AG04449 (cell line): ENCODE results near the gene MADD.

ENCODE experiments used
- CTCF ChIA-PET: fragments of 350-600 bp; formaldehyde crosslinking; extraction: SDS; loops from one replicate; lab custom pipeline; 2021; ENCODE audit warnings: antibody characterized with exemption; lab: Yijun Ruan, JAX
- POLR2A ChIA-PET: fragments of 400-600, 350-600 bp; formaldehyde crosslinking; extraction: SDS; loops from one replicate; lab custom pipeline; 2020; ENCODE audit warnings: antibody characterized with exemption, inconsistent platforms; lab: Yijun Ruan, JAX
- DNase-seq: peaks from one replicate; pipeline ENCODE4 v3.0.0-alpha.2; 2010; ENCODE audit warnings: low read depth, low spot score
- H3K4me3 ChIP-seq: 2 replicates; pipeline ENCODE4 v1.5.1; 2011; ENCODE audit warnings: low read depth, mild to moderate bottlenecking, control low read depth, low read length
- TF ChIP-seq, protein P1 (sequence below): IDR thresholded peaks from one replicate; pipeline ENCODE4 v1.5.1; 2011; ENCODE audit warnings: mild to moderate bottlenecking, moderate library complexity, low read length, control low read depth, inconsistent platforms; ENCODE audit not compliant: insufficient read depth; ENCODE audit errors: missing control alignments

Gene MADD

DNA sequence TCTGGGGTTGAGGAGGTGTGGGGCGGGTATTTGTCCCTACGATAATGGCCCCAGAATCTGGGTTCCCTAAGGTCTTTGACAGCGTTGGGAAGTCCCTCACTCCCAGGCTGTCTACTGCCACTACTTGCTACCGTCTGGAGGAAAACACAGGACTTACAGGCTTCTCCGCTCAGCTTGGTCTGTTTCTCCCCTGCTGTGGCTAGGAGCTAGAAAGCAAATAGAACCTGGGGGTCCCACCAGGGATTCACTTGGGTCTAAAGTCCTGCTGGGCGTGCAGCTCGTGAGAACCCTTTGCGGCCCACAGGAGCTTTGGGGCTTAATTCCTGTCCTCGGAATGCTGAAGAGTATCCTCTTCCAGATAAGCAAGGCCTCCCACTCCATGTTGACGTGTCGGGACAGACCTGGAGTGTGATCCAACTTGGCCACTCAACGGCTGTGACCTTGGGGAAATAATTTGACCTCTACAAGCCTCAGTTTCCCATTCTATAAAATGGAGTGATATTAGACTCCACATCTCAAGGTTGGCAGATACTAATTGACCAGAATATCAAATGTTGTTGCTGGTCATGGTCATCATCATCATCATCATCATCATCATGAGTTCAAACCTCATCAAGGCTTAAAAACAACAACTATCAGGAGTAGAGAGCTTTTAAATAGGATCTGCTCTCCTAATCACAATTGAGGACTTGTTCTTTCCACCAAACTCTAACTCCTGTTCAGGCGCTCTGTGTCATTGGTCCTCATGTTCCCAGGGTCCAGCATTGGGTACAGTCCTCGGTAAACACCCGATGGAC, 84.2 kb downstream of the MADD start:
- POLR2A ChIA-PET: no interaction called here
- no peak overlapping the region for H3K4me3 ChIP-seq
- CTCF ChIA-PET: interaction anchor here (0.6 to 7.2 kb wide), 35 partner anchors 8 to 467 kb away, joined by 3 to 99 read pairs (median 7); partner anchors contain the start of genes ARFGAP2, DDB2 and NR1H3
- DNase-seq: no peak
- TF ChIP-seq, protein P1, sequence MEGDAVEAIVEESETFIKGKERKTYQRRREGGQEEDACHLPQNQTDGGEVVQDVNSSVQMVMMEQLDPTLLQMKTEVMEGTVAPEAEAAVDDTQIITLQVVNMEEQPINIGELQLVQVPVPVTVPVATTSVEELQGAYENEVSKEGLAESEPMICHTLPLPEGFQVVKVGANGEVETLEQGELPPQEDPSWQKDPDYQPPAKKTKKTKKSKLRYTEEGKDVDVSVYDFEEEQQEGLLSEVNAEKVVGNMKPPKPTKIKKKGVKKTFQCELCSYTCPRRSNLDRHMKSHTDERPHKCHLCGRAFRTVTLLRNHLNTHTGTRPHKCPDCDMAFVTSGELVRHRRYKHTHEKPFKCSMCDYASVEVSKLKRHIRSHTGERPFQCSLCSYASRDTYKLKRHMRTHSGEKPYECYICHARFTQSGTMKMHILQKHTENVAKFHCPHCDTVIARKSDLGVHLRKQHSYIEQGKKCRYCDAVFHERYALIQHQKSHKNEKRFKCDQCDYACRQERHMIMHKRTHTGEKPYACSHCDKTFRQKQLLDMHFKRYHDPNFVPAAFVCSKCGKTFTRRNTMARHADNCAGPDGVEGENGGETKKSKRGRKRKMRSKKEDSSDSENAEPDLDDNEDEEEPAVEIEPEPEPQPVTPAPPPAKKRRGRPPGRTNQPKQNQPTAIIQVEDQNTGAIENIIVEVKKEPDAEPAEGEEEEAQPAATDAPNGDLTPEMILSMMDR: no peak

DNA sequence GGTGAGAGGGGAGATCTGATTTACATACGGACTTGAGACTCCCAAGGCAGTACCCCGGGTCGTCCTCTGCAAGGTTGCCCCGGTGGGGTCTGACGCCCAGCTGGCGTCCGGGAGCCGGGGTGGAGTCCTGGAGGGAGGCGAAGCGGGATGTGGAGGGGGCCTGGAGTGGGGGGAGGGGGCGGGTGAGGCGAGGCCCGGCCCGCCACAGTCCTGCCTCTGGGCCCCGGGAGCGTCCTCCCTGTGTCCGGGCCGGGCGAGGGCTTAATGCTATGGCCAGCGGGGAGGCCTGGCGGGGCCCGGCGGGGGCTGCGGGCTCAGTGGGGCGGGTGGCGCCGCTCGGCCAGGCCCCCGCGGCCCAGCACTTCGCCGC, 85.0 kb downstream of the MADD start:
- ChIA-PET CTCF (interaction anchor here (0.6 to 7.2 kb wide), 54 partner anchors 9 to 469 kb away, joined by 3 to 99 read pairs (median 5); partner anchors contain the start of genes ACP2, ARFGAP2, DDB2 and NR1H3), POLR2A (no interaction called here)
- TF ChIP-seq, protein P1: no peak
- H3K4me3 ChIP-seq: peak overlapping the region; percentile 36
- DNase-seq: no peak

DNA sequence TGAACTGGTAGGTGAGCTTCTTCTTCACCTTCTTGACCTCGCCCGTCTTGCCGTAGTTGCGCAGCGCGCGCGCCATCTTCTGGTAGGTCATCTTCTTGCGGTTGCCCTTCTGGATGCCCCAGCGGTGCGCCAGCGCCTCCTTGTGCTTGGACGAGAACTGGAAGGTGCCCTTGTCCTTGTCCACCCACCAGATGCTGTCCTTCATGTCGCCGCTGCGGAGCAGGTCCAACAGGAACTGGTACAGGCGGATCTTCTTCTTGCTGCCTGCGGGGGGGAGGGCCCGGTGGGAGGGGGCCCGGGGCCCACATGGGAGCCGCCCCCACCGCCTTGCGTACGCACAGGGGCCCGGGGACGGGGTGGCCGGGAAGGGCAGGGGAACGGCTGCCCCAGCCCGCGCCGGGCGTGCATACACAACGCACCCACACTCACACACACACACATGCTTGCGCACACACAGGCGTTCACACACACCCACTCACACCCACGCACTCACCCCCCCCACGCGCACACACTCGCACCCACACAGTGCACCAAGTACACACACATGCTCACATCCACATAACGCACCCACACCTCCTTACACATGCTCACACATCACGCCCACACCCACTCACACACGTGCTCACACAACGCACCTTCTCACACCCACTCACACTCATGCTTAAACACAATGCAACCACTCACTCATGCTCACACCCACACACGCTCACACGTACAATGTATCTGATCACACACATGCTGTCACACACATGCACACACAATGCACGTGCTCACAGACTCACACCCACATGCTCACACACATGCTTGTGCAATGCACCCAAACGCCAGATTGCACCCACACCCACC, 85.6 kb downstream of the MADD start:
- CTCF ChIA-PET: interaction anchor here (0.6 to 7.2 kb wide), 53 partner anchors 9 to 470 kb away, joined by 3 to 99 read pairs (median 5); partner anchors contain the start of genes ACP2, ARFGAP2, DDB2 and NR1H3
- TF ChIP-seq, protein P1: peak; percentile 100
- POLR2A ChIA-PET: no interaction called here
- peak overlapping the region; percentile 36 for H3K4me3 ChIP-seq
- peak; percentile 59 for DNase-seq

DNA sequence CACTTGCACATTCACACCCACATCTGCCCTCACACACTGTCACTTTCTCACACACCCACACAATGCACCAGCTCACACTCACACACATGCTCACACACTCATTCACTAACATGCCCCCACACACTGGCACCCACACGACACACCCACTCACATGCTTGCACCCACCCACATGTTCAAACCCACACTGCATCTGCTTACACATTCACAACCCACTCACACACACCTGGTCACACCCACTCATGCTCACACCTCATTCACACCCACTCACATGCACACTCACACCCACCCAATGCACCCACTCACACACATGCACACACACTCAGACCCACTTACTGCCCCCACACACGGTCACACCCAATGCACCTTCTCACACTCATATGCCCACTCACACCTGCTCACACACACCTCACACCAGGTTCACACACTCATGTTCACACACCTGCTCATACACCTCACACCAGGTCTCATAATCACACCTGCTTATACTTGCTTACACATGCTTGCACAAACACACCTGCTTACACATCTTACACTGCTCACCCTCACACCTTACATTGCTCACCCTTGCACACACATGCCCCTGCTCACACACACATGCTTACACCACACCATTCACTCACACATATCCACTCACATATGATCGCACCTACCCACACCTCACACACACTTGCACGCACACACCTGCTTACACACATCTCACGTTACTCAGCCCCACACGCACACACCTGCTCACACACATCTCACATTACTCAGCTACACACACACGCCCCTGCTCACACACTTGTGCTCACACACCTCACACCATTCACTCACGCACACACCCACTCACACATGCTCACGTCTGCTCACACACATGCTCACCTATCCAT, 86.4 kb downstream of the MADD start:
- TF ChIP-seq, protein P1: no peak
- DNase-seq: no peak
- CTCF ChIA-PET: interaction anchor here (0.9 to 5.1 kb wide), 6 partner anchors 14 to 193 kb away, joined by 3 to 30 read pairs (median 10); partner anchors contain the start of gene ACP2
- H3K4me3 ChIP-seq: no peak overlapping the region
- POLR2A ChIA-PET: no interaction called here

DNA sequence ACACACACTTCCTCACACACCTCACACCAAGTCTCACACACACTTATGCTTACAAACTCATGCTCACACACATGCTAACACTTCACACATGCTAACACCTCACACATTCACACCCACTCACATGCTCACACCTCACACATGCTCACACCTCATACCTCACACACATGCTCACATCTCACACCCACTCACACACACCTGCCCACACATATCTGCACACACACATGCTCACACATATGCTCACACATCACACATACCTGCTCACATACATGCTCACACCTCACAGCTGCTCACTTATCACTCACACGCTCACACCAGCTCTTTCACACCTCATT, 87.0 kb downstream of the MADD start:
- TF ChIP-seq, protein P1: no peak
- no peak for DNase-seq
- ChIA-PET CTCF (interaction anchor here (0.9 to 5.1 kb wide), 3 partner anchors 16 to 98 kb away, joined by 3 to 30 read pairs (median 3); no protein-coding TSS in a partner anchor), POLR2A (no interaction called here)
- no peak overlapping the region for H3K4me3 ChIP-seq
